Measurements from ENCODE around the gene SLC44A1.
A peak's percentile ranks its signal among the peaks of the same experiment; 100 is the strongest.

SLC44A1 gene

GRCh38 chr9:105273731-105274130 lies 29.3 kb downstream of the SLC44A1 start:
- no peak for DNase-seq (ENCODE audit: low read depth)

- no peak for DNase-seq (ENCODE audit: low read depth)
These were observed 30.7 kb downstream of the SLC44A1 start for GRCh38 chr9:105275111-105275510.

GRCh38 chr9:105275938-105276337 lies 31.5 kb downstream of the SLC44A1 start:
- DNase-seq (ENCODE audit: low read depth), result no peak

- DNase-seq (ENCODE audit: low read depth), result no peak
These were observed 34.3 kb downstream of the SLC44A1 start for GRCh38 chr9:105278751-105279150.

- DNase-seq (ENCODE audit: low read depth), result no peak
These were observed 36.2 kb downstream of the SLC44A1 start for GRCh38 chr9:105280691-105281090.

GRCh38 chr9:105281272-105281671 lies 36.8 kb downstream of the SLC44A1 start:
- no peak for DNase-seq (ENCODE audit: low read depth)

- DNase-seq (ENCODE audit: low read depth), result no peak
These were observed 37.5 kb downstream of the SLC44A1 start for GRCh38 chr9:105281926-105282325.

- DNase-seq (ENCODE audit: low read depth), result no peak
These were observed 38.6 kb downstream of the SLC44A1 start for GRCh38 chr9:105282870-105283621.

- no peak for DNase-seq (ENCODE audit: low read depth)
These were observed 39.3 kb downstream of the SLC44A1 start for GRCh38 chr9:105283795-105284194.

- DNase-seq (ENCODE audit: low read depth), result no peak
These were observed 40.0 kb downstream of the SLC44A1 start for GRCh38 chr9:105284463-105284862.

GRCh38 chr9:105286098-105286497 lies 41.6 kb downstream of the SLC44A1 start:
- DNase-seq (ENCODE audit: low read depth), result no peak

- no peak for DNase-seq (ENCODE audit: low read depth)
These were observed 44.9 kb downstream of the SLC44A1 start for GRCh38 chr9:105289305-105289704.

GRCh38 chr9:105290418-105290817 lies 46.0 kb downstream of the SLC44A1 start:
- no peak for DNase-seq (ENCODE audit: low read depth)

GRCh38 chr9:105290954-105291353 lies 46.5 kb downstream of the SLC44A1 start:
- DNase-seq (ENCODE audit: low read depth), result no peak

- DNase-seq (ENCODE audit: low read depth), result no peak
These were observed 47.0 kb downstream of the SLC44A1 start for GRCh38 chr9:105291422-105291859.

GRCh38 chr9:105291938-105292337 lies 47.5 kb downstream of the SLC44A1 start:
- no peak for DNase-seq (ENCODE audit: low read depth)

GRCh38 chr9:105293408-105293807 lies 49.0 kb downstream of the SLC44A1 start:
- DNase-seq (ENCODE audit: low read depth), result no peak

- no peak for DNase-seq (ENCODE audit: low read depth)
These were observed 50.7 kb downstream of the SLC44A1 start for GRCh38 chr9:105295201-105295550.

- DNase-seq (ENCODE audit: low read depth), result no peak
These were observed 51.5 kb downstream of the SLC44A1 start for GRCh38 chr9:105295986-105296385.

- DNase-seq (ENCODE audit: low read depth), result no peak
These were observed 52.0 kb downstream of the SLC44A1 start for GRCh38 chr9:105296445-105296844.

GRCh38 chr9:105296877-105297287 lies 52.4 kb downstream of the SLC44A1 start:
- peak; percentile 97 for DNase-seq (ENCODE audit: low read depth)

- DNase-seq (ENCODE audit: low read depth), result no peak
These were observed 53.1 kb downstream of the SLC44A1 start for GRCh38 chr9:105297442-105298075.

- DNase-seq (ENCODE audit: low read depth), result peak; percentile 70
These were observed 54.9 kb downstream of the SLC44A1 start for GRCh38 chr9:105299190-105299854.
